NB4 (cell line): ENCODE results near the gene SNRK.
A peak's percentile ranks its signal among the peaks of the same experiment; 100 is the strongest.

Experiments
- DNase-seq: peaks from one replicate; pipeline ENCODE4 v3.0.0; 2010; ENCODE audit warnings: low read depth
- H3K4me3 ChIP-seq: one replicate; pipeline ENCODE4 v1.5.1; 2011; ENCODE audit warnings: mild to moderate bottlenecking, low read depth, low read length, moderate library complexity
- CTCF ChIP-seq: IDR thresholded peaks from one replicate; pipeline ENCODE4 v1.5.1; 2012; ENCODE audit warnings: low read depth, low read length
- MAX ChIP-seq: IDR thresholded peaks from 2 replicates; pipeline ENCODE4 v1.6.1; 2011; ENCODE audit warnings: low read depth, low read length
- MYC ChIP-seq: IDR thresholded peaks from 2 replicates; pipeline ENCODE4 v1.6.1; 2011; ENCODE audit warnings: low read depth, low read length
- POLR2A ChIP-seq: IDR thresholded peaks from 2 replicates; pipeline ENCODE4 v1.6.1; 2011; ENCODE audit warnings: mild to moderate bottlenecking; ENCODE audit not compliant: insufficient read length; ENCODE audit errors: extremely low read depth

Gene SNRK

GRCh38 chr3:43364494-43364893 lies 78.2 kb downstream of the SNRK start:
- no peak overlapping the region for H3K4me3 ChIP-seq
- DNase-seq = no peak
- TF ChIP-seq MYC = no peak

GRCh38 chr3:43364926-43365325 lies 78.6 kb downstream of the SNRK start:
- no peak for DNase-seq

GRCh38 chr3:43365601-43366305 lies 79.4 kb downstream of the SNRK start:
- no peak overlapping the region for H3K4me3 ChIP-seq
- TF ChIP-seq MYC (no peak), CTCF (no peak), MAX (no peak), POLR2A (no peak)
- DNase-seq = no peak

More at GRCh38 chr3:43364926-43365325, 78.6 kb downstream of the SNRK start:
- TF ChIP-seq POLR2A = no peak
- TF ChIP-seq CTCF = no peak
- no peak for TF ChIP-seq MYC
- no peak for TF ChIP-seq MAX
- no peak overlapping the region for H3K4me3 ChIP-seq

- DNase-seq = no peak
- H3K4me3 ChIP-seq = no peak overlapping the region
- TF ChIP-seq POLR2A (no peak), CTCF (no peak), MYC (no peak), MAX (no peak)
These were observed 80.1 kb downstream of the SNRK start for GRCh38 chr3:43366481-43366880.

GRCh38 chr3:43366885-43367284 lies 80.5 kb downstream of the SNRK start:
- H3K4me3 ChIP-seq = no peak overlapping the region
- TF ChIP-seq CTCF (no peak), MYC (no peak), MAX (no peak), POLR2A (no peak)
- no peak for DNase-seq

- TF ChIP-seq MAX (no peak), CTCF (no peak), MYC (no peak), POLR2A (no peak)
- peak; percentile 53 for DNase-seq
- H3K4me3 ChIP-seq = no peak overlapping the region
These were observed 83.3 kb downstream of the SNRK start for GRCh38 chr3:43369404-43370292.
